Endothelial cell of umbilical vein (primary cell): ENCODE data around the gene CYP8B1. TPM values are rescaled to one million over a fixed set of nuclear protein-coding genes. Genes with fewer than 3 reads are reported as not detected.

Source experiments
- BruUV-seq: library from RNA; stranded (reverse); fragments of 400-500 nt; replicated peaks from 2 replicates; lab custom pipeline; 2021; lab: Mats Ljungman, UMichigan
- CTCF ChIA-PET: fragments of 300-600, 350-600 bp; sonication (Branson Sonifier 250); formaldehyde crosslinking; loops from one replicate; lab custom pipeline; 2021; ENCODE audit warnings: antibody characterized with exemption, inconsistent platforms; lab: Charles Lee
- POLR2A ChIA-PET: fragments of 300-600, 350-600 bp; sonication (Branson Sonifier 250); formaldehyde crosslinking; loops from one replicate; lab custom pipeline; 2021; ENCODE audit warnings: antibody characterized with exemption, inconsistent platforms; lab: Charles Lee
- DNase-seq: peaks from one replicate; pipeline ENCODE4 v3.0.0-alpha.2; 2011; ENCODE audit warnings: low read depth, low spot score
- FAIRE-seq: peaks from 2 replicates; lab custom pipeline; 2011; peaks lifted over from hg19 to GRCh38; lab: Jason Lieb, UNC
- H2AFZ ChIP-seq: 2 replicates; pipeline ENCODE4 v1.6.0; 2012; ENCODE audit warnings: low read depth, low read length, control low read depth, inconsistent platforms
- H3K27ac ChIP-seq: 2 replicates; pipeline ENCODE4 v1.5.1; 2011; ENCODE audit warnings: low read depth, mild to moderate bottlenecking, control low read depth, low read length, moderate library complexity; ENCODE audit not compliant: insufficient read depth
- H3K27me3 ChIP-seq, 2 experiments: 2 replicates each; pipeline versions ENCODE4 v1.6.0 to v1.6.1; 2011; ENCODE audit warnings: low read length in 2 of 2, mixed read lengths in 1 of 2; ENCODE audit not compliant: control insufficient read depth in 2 of 2, insufficient read depth in 2 of 2
- H3K36me3 ChIP-seq, 2 experiments: 2 replicates in 1 of 2; 3 replicates in 1 of 2; pipeline ENCODE4 v1.5.1; 2011; ENCODE audit warnings: low read length in 2 of 2, mild to moderate bottlenecking in 1 of 2, moderate library complexity in 1 of 2; ENCODE audit not compliant: control insufficient read depth in 2 of 2, insufficient read depth in 2 of 2; ENCODE audit errors: extremely low read depth in 1 of 2
- H3K4me1 ChIP-seq: 3 replicates; pipeline ENCODE4 v1.5.1; 2011; ENCODE audit warnings: mild to moderate bottlenecking, low read length; ENCODE audit not compliant: control insufficient read depth, insufficient read depth; ENCODE audit errors: extremely low read depth
- H3K4me2 ChIP-seq: 2 replicates; pipeline ENCODE4 v1.6.1; 2011; ENCODE audit warnings: low read length, control low read depth, mixed read lengths; ENCODE audit not compliant: insufficient read depth
- H3K4me3 ChIP-seq, 3 experiments: fragments of 200-600 bp in 1 of 3; sonication (generic), shearing (Covaris generic) in 1 of 3; replicated peaks in 1 of 3; 2 replicates each; pipeline ENCODE4 v1.5.1; 2011 to 2016; ENCODE audit warnings: control low read depth in 3 of 3, low read length in 3 of 3, mild to moderate bottlenecking in 2 of 3, inconsistent platforms in 1 of 3, low read depth in 1 of 3, moderate library complexity in 1 of 3; ENCODE audit not compliant: insufficient read depth in 1 of 3
- H3K79me2 ChIP-seq: 2 replicates; pipeline ENCODE4 v1.6.0; 2012; ENCODE audit warnings: low read length, inconsistent platforms; ENCODE audit not compliant: control insufficient read depth, insufficient read depth
- H3K9ac ChIP-seq: replicated peaks from 2 replicates; pipeline ENCODE3; 2011; ENCODE audit warnings: low read length, control low read depth; ENCODE audit not compliant: insufficient read depth; ENCODE audit errors: extremely low read depth
- H3K9me1 ChIP-seq: replicated peaks from 3 replicates; pipeline ENCODE4 v1.6.0; 2011; ENCODE audit warnings: mild to moderate bottlenecking, low read length; ENCODE audit not compliant: control insufficient read depth, insufficient read depth; ENCODE audit errors: extremely low read depth
- H3K9me3 ChIP-seq: replicated peaks from 2 replicates; pipeline ENCODE4 v1.5.1; 2012; ENCODE audit warnings: low read length, inconsistent platforms; ENCODE audit not compliant: control insufficient read depth, insufficient read depth
- H4K20me1 ChIP-seq: replicated peaks from 2 replicates; pipeline ENCODE3; 2011; ENCODE audit warnings: mild to moderate bottlenecking, low read length; ENCODE audit not compliant: control insufficient read depth, insufficient read depth; ENCODE audit errors: extremely low read depth
- EZH2 ChIP-seq: IDR thresholded peaks from 2 replicates; pipeline ENCODE4 v1.6.1; 2012; ENCODE audit warnings: borderline replicate concordance, low read depth, mild to moderate bottlenecking, moderate library complexity, low read length, inconsistent platforms; ENCODE audit not compliant: severe bottlenecking
- FOS ChIP-seq: IDR thresholded peaks from 2 replicates; pipeline ENCODE4 v1.6.1; 2011; ENCODE audit warnings: mild to moderate bottlenecking, low read length, moderate library complexity, borderline replicate concordance; ENCODE audit not compliant: insufficient read depth
- GATA2 ChIP-seq: IDR thresholded peaks from 2 replicates; pipeline ENCODE4 v1.7.0; 2011; ENCODE audit warnings: low read depth, mild to moderate bottlenecking, moderate library complexity, mixed read lengths, low read length; ENCODE audit not compliant: insufficient read length, insufficient read depth
- JUN ChIP-seq: IDR thresholded peaks from 2 replicates; pipeline ENCODE4 v1.6.1; 2011; ENCODE audit warnings: borderline replicate concordance, low read depth; ENCODE audit not compliant: insufficient read length, insufficient read depth
- MYC ChIP-seq: IDR thresholded peaks from one replicate; pipeline ENCODE4 v1.6.1; 2011; ENCODE audit warnings: mild to moderate bottlenecking, low read depth, low read length
- POLR2A ChIP-seq: IDR thresholded peaks from 2 replicates; pipeline ENCODE4 v1.6.1; 2012; ENCODE audit warnings: low read depth, mild to moderate bottlenecking, control low read depth, low read length
- POLR2AphosphoS5 ChIP-seq: IDR thresholded peaks from 2 replicates; pipeline ENCODE4 v1.6.1; 2012; ENCODE audit warnings: low read depth, mild to moderate bottlenecking, control low read depth, low read length, moderate library complexity; ENCODE audit not compliant: insufficient read depth
- dilution Hi-C: fragments of 300-500 bp; cut with MboI; formaldehyde crosslinking; loops from one replicate; pipeline ENCODE4 v1.15.0; 2019; ENCODE audit warnings: low sequenced_read_pairs; ENCODE audit not compliant: extremely low pct_ligation_motif_present
- intact Hi-C: fragments of 100-400 bp; cut with micrococcal nuclease; formaldehyde crosslinking; loops from one replicate; pipeline ENCODE4 v1.10.0; 2022
- polyA plus RNA-seq, 4 experiments: library from polyadenylated mRNA; depleted of rRNA in 3 of 4; stranded (reverse) in 3 of 4; unstranded in 1 of 4; fragments of >200 nt; gene quantifications; 2 replicates each; pipeline versions ENCODE4 v1.2.1 to v1.2.3, GENCODE V29; 2011 to 2012; ENCODE audit warnings: missing spikeins in 1 of 4
- total RNA-seq: library from RNA; stranded (reverse); gene quantifications from 2 replicates; pipeline ENCODE4 v1.2.3, GENCODE V29; 2021
- TF ChIP-seq, protein P1 (sequence below), 2 donors: IDR thresholded peaks; 1 replicate in 1 of 2; 2 replicates in 1 of 2; pipeline ENCODE4 v1.5.1; 2011; ENCODE audit warnings: low read length in 2 of 2, mild to moderate bottlenecking in 2 of 2, moderate library complexity in 2 of 2, control low read depth in 1 of 2, inconsistent platforms in 1 of 2, low read depth in 1 of 2; ENCODE audit not compliant: insufficient read depth in 1 of 2; ENCODE audit errors: extremely low read depth in 1 of 2
- TF ChIP-seq, protein P2 (sequence below): IDR thresholded peaks from 2 replicates; pipeline ENCODE4 v1.6.1; 2011; ENCODE audit not compliant: insufficient read depth, insufficient read length

CYP8B1 gene
- total and polyA plus RNA-seq, 2 donors (not counting 3 experiments of a cell fraction or from before 2014, with no cell fraction given), result not detected

GRCh38 chr3:42827654-42828053 lies 48.0 kb downstream of the CYP8B1 start:
- H3K9ac ChIP-seq, result no peak overlapping the region
- H3K9me3 ChIP-seq, result no peaks in the 10 kb centered on the region
- H3K27me3 ChIP-seq, result peaks cover 6 to 8% of the 10 kb centered on the region in 2 experiments
- H3K36me3 ChIP-seq, result no peaks in the 10 kb centered on the region
- H3K4me2 ChIP-seq, result no peak overlapping the region
- H4K20me1 ChIP-seq, result no peaks in the 10 kb centered on the region
- no peaks in the 10 kb centered on the region for H3K4me1 ChIP-seq
- H3K4me3 ChIP-seq, result no peak overlapping the region
- H2AFZ ChIP-seq, result no peak overlapping the region
- H3K9me1 ChIP-seq, result no peaks in the 10 kb centered on the region
- intact Hi-C loops (no loop called here), dilution Hi-C loops (no loop called here)
- BruUV-seq, result no TSS peak
- H3K79me2 ChIP-seq, result no peaks in the 10 kb centered on the region
- no peak for DNase-seq
- FAIRE-seq, result no peak
- CTCF ChIA-PET, result no interaction called here
- TF ChIP-seq MYC, result no peak
- TF ChIP-seq FOS, result no peak
- TF ChIP-seq JUN, result no peak
- TF ChIP-seq, protein P1, sequence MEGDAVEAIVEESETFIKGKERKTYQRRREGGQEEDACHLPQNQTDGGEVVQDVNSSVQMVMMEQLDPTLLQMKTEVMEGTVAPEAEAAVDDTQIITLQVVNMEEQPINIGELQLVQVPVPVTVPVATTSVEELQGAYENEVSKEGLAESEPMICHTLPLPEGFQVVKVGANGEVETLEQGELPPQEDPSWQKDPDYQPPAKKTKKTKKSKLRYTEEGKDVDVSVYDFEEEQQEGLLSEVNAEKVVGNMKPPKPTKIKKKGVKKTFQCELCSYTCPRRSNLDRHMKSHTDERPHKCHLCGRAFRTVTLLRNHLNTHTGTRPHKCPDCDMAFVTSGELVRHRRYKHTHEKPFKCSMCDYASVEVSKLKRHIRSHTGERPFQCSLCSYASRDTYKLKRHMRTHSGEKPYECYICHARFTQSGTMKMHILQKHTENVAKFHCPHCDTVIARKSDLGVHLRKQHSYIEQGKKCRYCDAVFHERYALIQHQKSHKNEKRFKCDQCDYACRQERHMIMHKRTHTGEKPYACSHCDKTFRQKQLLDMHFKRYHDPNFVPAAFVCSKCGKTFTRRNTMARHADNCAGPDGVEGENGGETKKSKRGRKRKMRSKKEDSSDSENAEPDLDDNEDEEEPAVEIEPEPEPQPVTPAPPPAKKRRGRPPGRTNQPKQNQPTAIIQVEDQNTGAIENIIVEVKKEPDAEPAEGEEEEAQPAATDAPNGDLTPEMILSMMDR (IDR thresholded peaks at IDR 0.05; ENCODE audit: extremely low read depth in 1 of 2, insufficient read depth in 1 of 2, low read depth in 1 of 2, low read length in 2 of 2), result no peak
- TF ChIP-seq, protein P2, sequence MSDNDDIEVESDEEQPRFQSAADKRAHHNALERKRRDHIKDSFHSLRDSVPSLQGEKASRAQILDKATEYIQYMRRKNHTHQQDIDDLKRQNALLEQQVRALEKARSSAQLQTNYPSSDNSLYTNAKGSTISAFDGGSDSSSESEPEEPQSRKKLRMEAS, result no peak
- H3K27ac ChIP-seq, result no peak overlapping the region
- POLR2A ChIA-PET, result no interaction called here

DNA sequence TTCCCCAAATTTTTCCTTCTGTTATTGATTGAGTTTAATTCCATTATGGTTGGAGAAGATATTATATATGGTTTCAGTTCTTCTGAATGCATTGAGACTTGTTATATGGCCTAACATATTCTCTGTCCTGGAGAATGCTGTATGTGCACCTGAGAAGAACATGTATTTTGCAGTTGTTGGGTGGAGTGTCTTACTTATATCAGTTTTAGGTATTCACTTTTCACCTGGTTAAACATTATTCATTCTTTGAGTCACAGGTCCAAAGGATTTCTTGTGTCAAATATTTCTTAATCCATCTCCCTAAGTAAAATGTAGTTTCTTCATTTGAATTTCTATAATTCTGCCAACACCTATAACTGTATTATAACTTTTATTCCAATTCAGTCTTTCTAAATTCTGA lies 48.7 kb downstream of the CYP8B1 start:
- TF ChIP-seq JUN (no peak), GATA2 (no peak), EZH2 (no peak), POLR2AphosphoS5 (no peak), MYC (no peak), POLR2A (no peak), FOS (no peak)
- TF ChIP-seq, protein P1 (IDR thresholded peaks at IDR 0.05; ENCODE audit: extremely low read depth in 1 of 2, insufficient read depth in 1 of 2, low read depth in 1 of 2, low read length in 2 of 2), result no peak
- TF ChIP-seq, protein P2, result no peak
- ChIA-PET CTCF (no interaction called here), POLR2A (no interaction called here)
- Histone ChIP-seq H4K20me1 (no peaks in the 10 kb centered on the region), H3K36me3 (no peaks in the 10 kb centered on the region), H3K4me3 (no peak overlapping the region), H3K79me2 (no peaks in the 10 kb centered on the region), H3K4me2 (no peak overlapping the region), H3K9me3 (no peaks in the 10 kb centered on the region), H3K27ac (no peak overlapping the region), H3K27me3 (peaks cover 6 to 8% of the 10 kb centered on the region in 2 experiments), H3K4me1 (no peaks in the 10 kb centered on the region), H3K9me1 (no peaks in the 10 kb centered on the region), H3K9ac (no peak overlapping the region), H2AFZ (no peak overlapping the region)
- intact Hi-C loops (no loop called here), dilution Hi-C loops (no loop called here)
- no peak for FAIRE-seq
- BruUV-seq, result no TSS peak
- no peak for DNase-seq
